Activated B cell treated with CpG ODN at 0.5 μM for 24 hours (primary cell): ENCODE data around the gene STRA6. TPM values are rescaled to one million over a fixed set of nuclear protein-coding genes. Genes with fewer than 3 reads are reported as not detected.

Experiments
- ATAC-seq: fragments of 200-7000 bp; cut with Tn5 transposase; one replicate; pipeline ENCODE4 v1.10.0; 2021; ENCODE audit warnings: low read depth, mild to moderate bottlenecking, moderate library complexity
- CTCF ChIA-PET: fragments of 350-600 bp; sonication (Branson Sonifier 250); formaldehyde crosslinking; loops from one replicate; lab custom pipeline; 2021; ENCODE audit warnings: antibody characterized with exemption; lab: Charles Lee
- POLR2A ChIA-PET: fragments of 350-600 bp; sonication (Branson Sonifier 250); formaldehyde crosslinking; loops from one replicate; lab custom pipeline; 2021; ENCODE audit warnings: antibody characterized with exemption; lab: Charles Lee
- DNase-seq: peaks from one replicate; pipeline ENCODE4 v3.0.0; 2022
- H3K27ac Mint-ChIP-seq: one replicate; pipeline ENCODE4 v1.8.0; 2020; ENCODE audit warnings: mixed read lengths
- H3K27me3 Mint-ChIP-seq: one replicate; pipeline ENCODE4 v1.8.0; 2021; ENCODE audit warnings: mixed read lengths
- H3K36me3 Mint-ChIP-seq: one replicate; pipeline ENCODE4 v1.8.0; 2021; ENCODE audit warnings: low read depth, mixed read lengths
- H3K4me1 Mint-ChIP-seq: one replicate; pipeline ENCODE4 v1.8.0; 2021; ENCODE audit warnings: mixed read lengths
- H3K4me3 Mint-ChIP-seq: one replicate; pipeline ENCODE4 v1.8.0; 2020; ENCODE audit warnings: mild to moderate bottlenecking, mixed read lengths
- H3K9me3 Mint-ChIP-seq: one replicate; pipeline ENCODE4 v1.8.0; 2020; ENCODE audit warnings: mixed read lengths
- CTCF ChIP-seq: fragments of 200-600 bp; IDR thresholded peaks from one replicate; pipeline ENCODE4 v1.8.0; 2022; ENCODE audit warnings: antibody characterized with exemption, mild to moderate bottlenecking
- intact Hi-C: fragments of 100-400 bp; cut with micrococcal nuclease; formaldehyde crosslinking; loops from one replicate; pipeline ENCODE4 v1.15.1; 2024
- total RNA-seq: library from RNA; stranded (reverse); gene quantifications from 2 replicates; pipeline ENCODE4 v1.2.3, GENCODE V29; 2022

Gene STRA6
- total RNA-seq, 1 donor from 2014 or later: not detected

GRCh38 chr15:74147051-74147450, 55.5 kb downstream of the STRA6 start:
- peaks cover 39% of the 10 kb centered on the region for H3K27me3 Mint-ChIP-seq
- no peaks in the 10 kb centered on the region for H3K4me1 Mint-ChIP-seq
- H3K9me3 Mint-ChIP-seq: peaks cover 6% of the 10 kb centered on the region
- H3K27ac Mint-ChIP-seq: no peak overlapping the region
- intact Hi-C loops: no loop called here
- ATAC-seq: no peak
- H3K36me3 Mint-ChIP-seq: no peaks in the 10 kb centered on the region
- POLR2A ChIA-PET: no interaction called here
- DNase-seq: no peak
- no peak overlapping the region for H3K4me3 Mint-ChIP-seq
- no peak for TF ChIP-seq CTCF
- CTCF ChIA-PET: interaction anchor here (1.3 kb wide), 1 partner anchor 11 kb away, joined by 3 read pairs; no protein-coding TSS in a partner anchor

GRCh38 chr15:74146277-74146800, 56.2 kb downstream of the STRA6 start:
- no peak overlapping the region for H3K4me3 Mint-ChIP-seq
- ATAC-seq: no peak

GRCh38 chr15:74144153-74144775, 58.3 kb downstream of the STRA6 start:
- Mint-ChIP-seq H3K27ac (no peak overlapping the region), H3K27me3 (peaks cover 37% of the 10 kb centered on the region), H3K9me3 (peaks cover 6% of the 10 kb centered on the region), H3K36me3 (no peaks in the 10 kb centered on the region), H3K4me1 (no peaks in the 10 kb centered on the region), H3K4me3 (no peak overlapping the region)
- ChIA-PET CTCF (interaction anchor here (0.6 kb wide), 1 partner anchor 103 kb away, joined by 3 read pairs; no protein-coding TSS in a partner anchor), POLR2A (no interaction called here)
- DNase-seq: no peak
- ATAC-seq: no peak
- TF ChIP-seq CTCF: no peak
- intact Hi-C loops: no loop called here

More at GRCh38 chr15:74146277-74146800, 56.2 kb downstream of the STRA6 start:
- DNase-seq: no peak
- Mint-ChIP-seq H3K36me3 (no peaks in the 10 kb centered on the region), H3K9me3 (peaks cover 6% of the 10 kb centered on the region), H3K4me1 (no peaks in the 10 kb centered on the region), H3K27ac (no peak overlapping the region), H3K27me3 (peaks cover 32% of the 10 kb centered on the region)
- intact Hi-C loops: no loop called here
- no peak for TF ChIP-seq CTCF
- POLR2A ChIA-PET: no interaction called here
- CTCF ChIA-PET: interaction anchor here (1.3 kb wide), 1 partner anchor 11 kb away, joined by 3 read pairs; no protein-coding TSS in a partner anchor

- Mint-ChIP-seq H3K27ac (no peak overlapping the region), H3K4me3 (no peak overlapping the region), H3K27me3 (peaks cover 54% of the 10 kb centered on the region), H3K9me3 (peaks cover 5% of the 10 kb centered on the region), H3K4me1 (peaks cover 9% of the 10 kb centered on the region), H3K36me3 (no peaks in the 10 kb centered on the region)
- DNase-seq: no peak
- ChIA-PET POLR2A (no interaction called here), CTCF (no interaction called here)
- TF ChIP-seq CTCF: no peak
- intact Hi-C loops: no loop called here
- no peak for ATAC-seq
Observed at GRCh38 chr15:74141591-74141990, 61.0 kb downstream of the STRA6 start.

- no peak for ATAC-seq
- Mint-ChIP-seq H3K27ac (no peak overlapping the region), H3K27me3 (peaks cover 55% of the 10 kb centered on the region), H3K4me3 (no peak overlapping the region), H3K9me3 (no peaks in the 10 kb centered on the region), H3K4me1 (peaks cover 26% of the 10 kb centered on the region), H3K36me3 (no peaks in the 10 kb centered on the region)
- DNase-seq: no peak
- intact Hi-C loops: no loop called here
- no peak for TF ChIP-seq CTCF
- CTCF ChIA-PET: interaction anchor here (1.2 kb wide), 1 partner anchor 12 kb away, joined by 3 read pairs; no protein-coding TSS in a partner anchor
- POLR2A ChIA-PET: no interaction called here
Observed at GRCh38 chr15:74138642-74139041, 63.9 kb downstream of the STRA6 start.
